ENCODE data around the gene FAM193A.
"Not testable (repeated sequence)": the region's sequence is repeated elsewhere in the genome, so short reads cannot be mapped to it uniquely, and the experiment has no call there.

The FAM193A gene

DNA sequence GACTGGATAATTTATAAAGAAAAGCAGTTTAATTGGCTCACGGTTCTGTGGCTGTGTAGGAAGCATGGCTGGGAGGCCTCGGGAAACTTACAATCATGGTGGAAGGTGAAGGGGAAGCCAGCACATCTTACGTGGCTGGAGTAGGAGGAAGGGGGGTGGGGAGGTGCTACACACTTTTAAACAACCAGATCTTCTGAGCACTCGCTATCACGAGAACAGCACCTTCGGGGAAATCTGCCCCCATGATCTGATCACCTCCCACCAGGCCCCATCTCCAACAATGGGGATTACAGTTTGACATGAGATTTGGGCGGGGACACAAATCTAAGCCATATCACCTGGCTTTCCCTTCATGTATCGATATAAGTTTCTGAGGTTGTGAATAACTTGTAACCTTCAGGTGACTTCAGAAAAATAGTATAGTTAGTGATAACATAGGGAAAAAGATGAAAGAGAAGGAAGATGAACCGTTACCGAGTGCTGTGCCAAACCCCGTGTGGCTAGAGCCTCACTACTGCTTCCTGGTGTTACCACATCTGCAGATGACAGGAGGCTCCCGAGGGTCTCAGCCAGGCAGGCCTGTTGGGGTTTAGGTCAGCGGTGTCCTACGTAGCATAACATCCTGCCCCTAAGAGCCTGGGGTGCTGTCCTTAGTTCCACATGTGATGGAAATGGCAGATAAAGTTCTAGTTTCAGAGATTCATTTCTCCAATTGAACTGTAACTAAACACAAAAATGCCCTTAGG, 116.1 kb downstream of the FAM193A start:
- DNase-seq (ENCODE audit: low spot score), result no peak

DNA sequence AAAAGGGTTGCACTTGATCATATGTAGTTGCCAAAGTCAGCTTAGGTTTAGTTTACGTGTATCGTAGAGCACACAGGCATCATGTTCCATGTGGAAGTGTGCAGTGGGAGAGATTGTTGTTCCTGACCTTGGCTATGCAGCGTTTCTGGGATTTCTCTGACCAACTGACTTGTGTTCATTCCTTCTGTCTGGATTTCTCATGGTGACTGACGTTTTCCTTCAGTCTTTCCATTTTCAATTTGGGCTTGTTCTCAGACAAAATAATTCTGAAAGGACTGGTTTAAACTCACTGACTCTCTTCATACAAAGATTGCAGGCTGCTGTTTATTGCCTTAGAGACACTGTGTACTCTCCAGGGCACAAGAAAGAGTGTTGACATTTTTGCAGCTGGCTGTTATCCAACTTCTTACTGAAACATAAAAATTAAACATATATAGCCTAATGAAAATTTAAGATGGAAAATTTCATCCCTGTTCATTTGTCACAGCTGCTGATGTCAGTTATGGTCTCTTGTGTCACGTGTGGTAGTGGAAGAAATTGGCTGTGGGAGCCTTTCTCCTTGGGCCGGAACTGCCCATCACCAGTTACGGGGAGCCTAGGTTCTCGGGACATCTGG, 124.3 kb downstream of the FAM193A start:
- DNase-seq (ENCODE audit: low spot score), result no peak

DNA sequence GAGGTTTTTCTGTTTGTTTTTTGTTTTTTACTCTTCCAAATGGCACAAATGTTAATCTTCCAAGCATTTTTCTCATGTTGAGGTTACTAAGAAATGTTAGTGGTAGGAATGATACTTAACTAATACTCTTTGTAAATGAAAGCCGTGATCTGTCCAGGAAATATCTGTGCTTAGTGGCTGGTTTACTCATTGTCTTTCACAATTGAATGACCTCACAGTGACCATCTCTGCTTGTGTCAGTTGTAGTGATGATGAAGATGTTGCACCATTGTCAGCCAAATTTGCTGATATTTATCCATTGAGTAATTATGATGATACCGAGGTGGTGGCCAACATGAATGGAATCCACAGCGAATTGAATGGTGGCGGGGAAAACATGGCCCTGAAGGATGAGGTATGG, 126.2 kb downstream of the FAM193A start:
- no peak for DNase-seq (ENCODE audit: low spot score)

DNA sequence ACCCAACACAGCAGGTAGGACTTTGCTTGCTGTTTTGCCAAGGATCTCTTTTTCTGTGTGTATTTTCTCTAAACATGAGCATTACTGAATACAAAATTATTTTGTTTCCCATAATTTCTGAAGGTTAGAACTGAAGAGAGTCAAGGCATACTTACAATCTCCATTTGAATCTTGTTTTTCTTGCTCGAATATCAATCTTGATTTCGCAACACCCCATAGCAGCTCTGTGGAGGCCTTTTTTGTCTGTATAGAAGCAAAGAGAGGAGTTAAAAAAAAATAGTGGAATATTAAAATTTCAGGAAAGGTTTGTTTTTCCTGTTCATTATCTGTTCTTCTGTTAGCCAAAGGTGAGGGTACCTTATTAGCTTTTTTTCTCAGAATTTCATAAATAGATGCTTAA, 126.8 kb downstream of the FAM193A start:
- no peak for DNase-seq (ENCODE audit: low spot score)

DNA sequence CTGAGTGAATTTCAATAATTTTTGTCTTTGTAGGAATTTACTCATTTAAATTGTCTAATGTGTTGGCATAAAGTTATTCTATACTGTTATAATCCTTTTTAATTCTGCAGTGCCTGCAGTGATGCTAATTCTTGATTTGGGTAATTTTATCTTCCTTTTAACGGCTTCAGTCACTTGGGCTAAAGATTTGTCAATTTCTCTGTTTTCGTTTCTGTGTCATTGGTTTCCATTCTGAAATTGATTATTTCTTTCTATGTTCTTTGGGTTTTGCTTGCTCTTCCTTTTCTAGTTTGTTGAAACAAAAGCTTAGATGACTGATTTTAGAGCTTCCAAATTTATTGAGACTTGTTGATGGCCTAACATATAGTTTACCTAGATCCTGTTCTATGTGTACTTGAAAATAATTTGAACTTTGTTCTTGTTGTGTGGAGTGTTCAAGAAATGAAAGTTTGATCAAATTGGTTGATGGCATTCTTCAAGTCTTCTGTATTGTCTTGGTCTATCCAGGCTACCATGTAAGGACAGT, 130.3 kb downstream of the FAM193A start:
- no peak for DNase-seq (ENCODE audit: low spot score)

DNA sequence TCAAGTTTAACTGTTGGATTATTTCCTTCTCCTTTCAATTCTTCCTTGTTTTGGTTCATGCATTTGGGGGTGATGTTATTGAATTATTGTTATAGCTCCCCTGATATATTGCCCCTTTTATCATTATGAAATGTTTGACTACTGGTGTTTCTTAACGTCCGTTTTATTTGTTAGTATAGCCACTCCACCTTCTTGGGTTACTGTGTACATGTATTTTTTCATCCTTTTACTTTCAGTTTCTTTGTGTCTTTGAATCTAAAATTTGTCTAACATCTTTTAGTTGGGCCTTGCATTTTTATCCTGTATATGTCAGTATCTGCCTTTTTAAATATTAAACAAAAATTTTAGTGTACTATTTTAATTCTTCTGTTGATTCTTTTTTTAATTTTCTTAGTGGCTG, 131.0 kb downstream of the FAM193A start:
- DNase-seq (ENCODE audit: low spot score), result no peak

DNA sequence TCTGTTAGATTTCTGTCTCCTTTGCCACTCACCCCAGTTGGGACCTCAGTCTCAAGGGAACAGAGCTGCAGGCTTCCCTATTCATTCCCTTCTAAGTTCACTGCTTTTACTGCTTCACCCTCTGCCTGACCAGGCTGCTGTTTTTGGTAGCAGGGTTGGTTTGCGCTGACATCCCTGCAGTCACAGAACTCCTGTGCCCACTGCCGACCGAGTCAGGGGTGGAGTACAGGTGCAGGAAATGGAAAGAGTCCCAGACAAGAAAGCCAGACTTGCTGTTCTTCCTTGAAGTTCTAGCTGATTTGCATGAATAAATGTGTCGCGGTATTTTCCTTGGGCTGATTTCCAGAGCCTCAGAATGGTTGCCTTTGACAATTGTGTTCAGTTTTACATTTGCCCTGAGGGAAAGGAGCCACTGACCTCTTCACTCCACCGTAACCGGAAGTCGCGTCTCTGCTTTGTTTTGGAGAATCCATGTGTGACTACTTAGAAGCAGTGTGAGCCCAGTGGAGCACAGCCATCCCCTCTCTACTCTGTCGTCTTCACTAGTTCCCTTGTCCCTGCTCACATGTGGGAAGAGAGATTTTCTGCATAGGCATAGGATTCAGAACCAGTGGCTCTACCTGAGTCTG, 134.9 kb downstream of the FAM193A start:
- no peak for DNase-seq (ENCODE audit: low spot score)

DNA sequence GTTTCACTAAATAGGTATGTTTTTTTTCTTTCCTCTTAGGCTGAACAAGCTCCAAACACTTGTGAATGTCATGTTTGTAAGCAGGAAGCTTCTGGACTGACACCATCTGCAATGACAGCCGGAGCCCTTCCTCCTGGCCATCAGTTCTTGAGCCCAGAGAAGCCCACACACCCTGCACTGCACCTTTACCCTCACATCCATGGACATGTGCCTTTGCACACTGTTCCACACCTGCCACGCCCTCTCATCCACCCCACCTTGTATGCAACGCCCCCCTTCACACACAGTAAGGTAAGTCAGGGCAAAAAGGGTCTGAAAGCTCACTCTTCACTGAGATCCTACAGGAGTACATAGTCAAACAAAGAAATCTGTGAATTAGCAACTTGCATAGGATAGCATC, 135.6 kb downstream of the FAM193A start:
- no peak for DNase-seq (ENCODE audit: low spot score)

DNA sequence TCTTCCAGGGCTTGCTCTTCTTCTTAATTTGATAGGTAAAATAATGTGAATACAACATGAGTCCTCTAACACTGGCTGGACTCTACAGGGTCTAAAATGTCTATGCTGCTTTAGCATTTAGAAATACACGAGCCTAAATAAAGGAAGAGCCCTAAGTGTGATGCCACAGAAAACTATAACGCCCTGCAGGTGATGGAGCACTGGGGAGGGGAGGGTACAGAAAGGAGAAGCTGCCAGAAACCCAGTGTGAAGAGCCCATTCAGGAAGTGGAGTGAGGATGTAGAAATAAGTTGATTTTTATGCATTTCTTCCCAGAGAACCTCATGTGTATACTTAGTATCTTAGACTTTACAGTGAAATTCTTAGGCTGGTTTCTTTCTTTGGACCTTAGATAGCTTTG, 136.3 kb downstream of the FAM193A start:
- DNase-seq (ENCODE audit: low spot score), result no peak

DNA sequence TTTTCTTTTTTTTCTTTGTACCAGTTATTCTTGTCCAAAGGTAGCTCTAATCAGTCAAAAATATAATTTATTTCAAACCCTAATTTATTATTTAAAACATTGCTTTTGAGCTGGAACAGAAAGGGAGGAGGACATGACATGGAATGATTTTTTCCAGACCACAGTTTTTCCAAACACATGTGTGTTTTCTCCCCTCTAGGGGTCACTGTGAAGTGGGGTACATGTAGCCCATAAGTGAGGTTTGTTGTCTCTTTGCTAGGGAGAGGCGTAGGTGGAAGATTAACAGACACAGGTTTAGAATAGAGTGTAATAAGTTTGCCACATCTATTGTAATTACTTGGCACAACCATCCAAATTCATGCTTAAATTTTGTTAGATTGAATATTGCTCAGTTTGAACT, 136.7 kb downstream of the FAM193A start:
- no peak for DNase-seq (ENCODE audit: low spot score)

DNA sequence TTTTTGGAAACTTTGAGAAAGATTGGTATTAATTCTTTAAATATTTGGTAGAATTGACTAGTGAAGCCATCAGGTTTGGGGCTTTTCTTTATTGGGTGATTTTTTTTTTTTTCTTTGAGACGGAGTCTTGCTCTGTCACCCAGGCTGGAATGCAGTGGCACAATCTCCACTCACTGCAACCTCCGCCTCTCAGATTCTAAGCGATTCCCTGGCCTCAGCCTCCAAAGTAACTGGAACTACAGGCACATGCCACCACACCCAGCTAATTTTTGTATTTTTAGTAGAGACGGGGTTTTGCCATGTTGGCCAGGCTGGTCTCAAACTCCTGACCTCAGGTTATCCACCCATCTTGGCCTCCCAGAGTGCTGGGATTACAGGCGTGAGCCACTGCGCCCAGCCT, 143.3 kb downstream of the FAM193A start:
- not testable (repeated sequence) for DNase-seq (ENCODE audit: low spot score)

DNA sequence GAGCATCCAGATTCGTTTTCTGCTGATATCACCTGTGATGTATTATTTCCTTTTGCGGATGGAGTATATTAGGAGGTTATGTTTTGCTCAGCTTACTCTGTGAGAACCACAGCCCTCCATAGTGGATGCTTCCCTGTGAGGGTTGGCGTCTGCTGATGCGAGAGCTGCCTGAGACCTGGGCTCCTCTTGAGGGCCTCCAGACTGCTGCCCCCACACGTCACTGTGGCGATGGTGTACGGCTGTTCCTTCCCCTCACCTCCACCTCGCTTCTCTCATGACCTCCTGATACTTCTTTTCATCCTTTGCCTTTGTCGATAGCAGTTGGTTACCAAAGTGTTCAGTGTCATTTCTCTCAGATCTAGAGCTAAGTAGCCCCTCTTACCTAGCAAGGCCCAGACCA, 148.0 kb downstream of the FAM193A start:
- DNase-seq (ENCODE audit: low spot score), result no peak

DNA sequence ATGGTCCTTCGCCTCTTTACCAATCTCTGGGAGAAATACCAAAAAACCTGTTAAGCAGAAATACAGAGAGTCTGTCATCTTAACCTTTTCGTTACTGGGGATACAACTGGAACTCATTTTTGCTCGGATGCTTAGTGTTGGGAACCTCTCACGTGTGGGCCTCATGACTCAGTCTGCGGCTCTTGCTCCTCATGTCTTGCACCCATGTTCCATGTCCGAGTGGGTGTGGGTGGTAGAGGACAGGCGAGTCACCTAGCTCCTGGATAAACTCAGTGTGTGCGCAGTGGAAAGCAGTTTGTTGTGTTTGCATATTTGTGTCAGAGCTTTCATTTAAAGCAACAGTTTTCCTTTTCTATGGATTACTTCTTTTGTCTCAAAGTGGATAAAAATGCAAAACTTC, 149.1 kb downstream of the FAM193A start:
- DNase-seq (ENCODE audit: low spot score), result no peak

DNA sequence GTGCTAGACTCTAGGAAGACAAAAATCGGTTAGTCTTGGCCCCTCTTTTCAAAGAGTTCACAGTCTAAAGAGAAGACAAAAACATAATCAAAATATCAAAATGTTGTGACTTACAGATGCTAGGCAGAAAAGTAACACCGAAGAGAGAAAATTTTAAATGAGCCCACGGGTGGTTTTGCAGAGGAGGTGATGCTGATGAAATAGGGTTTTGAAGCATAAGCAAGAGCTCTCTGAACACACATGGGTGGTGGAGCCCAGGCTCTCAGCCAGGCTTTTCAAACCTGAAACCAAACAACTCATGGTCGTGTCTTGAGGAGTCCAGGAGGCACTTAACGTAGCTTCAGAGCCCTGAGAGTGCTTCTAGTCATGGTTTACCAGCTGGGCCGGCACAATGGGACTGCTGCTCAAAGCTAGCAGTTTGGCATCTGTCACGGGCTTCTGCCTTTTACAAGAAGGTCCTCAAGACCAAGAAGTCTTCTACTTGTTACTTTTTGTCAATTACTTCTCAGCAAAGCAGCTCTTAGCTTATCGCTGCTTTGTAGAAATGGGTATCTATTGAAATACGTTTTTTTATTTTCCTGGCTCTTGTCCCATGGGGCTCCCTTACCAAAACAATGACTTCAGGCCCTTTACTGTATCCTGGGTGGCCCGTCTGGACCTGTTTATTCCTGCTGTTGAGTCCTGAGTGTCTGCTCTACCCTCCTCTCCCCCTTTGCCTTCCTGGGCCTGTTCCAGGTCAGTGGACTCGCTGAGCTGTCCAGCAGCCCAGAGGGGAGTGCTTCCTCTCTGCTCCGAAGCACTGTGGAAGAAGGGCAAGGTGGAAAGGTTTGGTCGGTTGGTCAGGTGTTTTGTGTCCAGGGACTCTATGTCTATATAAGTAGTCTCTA, 150.2 kb downstream of the FAM193A start:
- no peak for DNase-seq (ENCODE audit: low spot score)

DNA sequence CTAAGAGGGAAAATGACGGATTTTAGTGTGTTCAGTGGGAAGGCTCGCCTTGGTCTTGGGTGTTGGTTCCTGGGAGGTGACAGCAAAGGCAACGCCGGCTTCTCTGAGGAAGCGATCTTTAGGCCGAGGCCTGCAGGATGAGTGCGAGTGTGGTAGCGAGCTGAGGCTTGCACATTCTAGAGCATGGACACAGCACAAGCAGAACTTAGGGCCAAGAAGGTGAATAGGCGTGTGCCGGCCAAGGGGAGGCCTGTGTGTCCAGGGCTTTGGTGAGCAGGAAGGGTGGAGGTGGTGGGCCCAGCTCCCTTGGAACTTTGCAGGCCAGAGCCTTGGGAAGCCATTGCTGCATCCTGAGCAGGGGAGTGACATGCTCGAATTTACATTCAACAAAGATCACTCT, 151.8 kb downstream of the FAM193A start:
- no peak for DNase-seq (ENCODE audit: low spot score)

DNA sequence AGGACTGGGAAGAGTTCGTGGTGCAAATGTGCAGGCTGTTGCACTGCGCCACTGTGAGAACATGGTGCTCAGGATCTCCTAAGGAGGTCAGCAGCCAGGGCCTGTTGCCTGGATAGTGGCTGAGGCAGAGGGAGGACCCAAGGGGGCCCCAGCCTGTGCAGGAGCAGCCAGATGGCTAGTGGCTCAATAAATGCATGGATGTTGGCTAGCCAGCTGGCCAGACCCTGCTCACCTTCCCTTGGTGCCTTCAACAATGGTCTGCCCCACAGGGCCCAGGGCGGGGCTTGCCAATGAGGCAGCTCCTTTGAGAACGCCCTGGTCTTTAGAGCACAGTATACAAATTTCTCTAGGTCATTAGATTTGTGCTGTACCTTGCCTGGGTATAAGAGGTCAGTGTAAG, 152.2 kb downstream of the FAM193A start:
- DNase-seq (ENCODE audit: low spot score), result no peak

DNA sequence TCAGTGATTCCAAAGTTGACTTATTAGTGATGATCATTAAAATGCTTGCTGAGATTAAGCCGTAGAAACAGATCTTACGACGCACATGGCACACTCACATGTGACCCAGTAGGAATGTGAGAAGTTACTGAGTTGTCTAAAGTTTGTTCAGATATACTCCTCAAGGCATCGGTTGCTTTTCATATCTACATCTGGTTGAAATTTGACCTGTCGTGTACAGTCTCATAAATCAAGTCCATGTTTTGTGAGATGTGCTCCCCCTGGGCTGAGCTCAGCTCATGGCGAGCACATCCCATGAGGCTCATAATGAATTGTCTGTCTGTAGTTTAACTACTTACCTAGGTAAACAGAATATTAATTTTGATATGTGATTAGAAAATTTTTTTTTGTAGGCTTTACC, 152.7 kb downstream of the FAM193A start:
- no peak for DNase-seq (ENCODE audit: low spot score)

DNA sequence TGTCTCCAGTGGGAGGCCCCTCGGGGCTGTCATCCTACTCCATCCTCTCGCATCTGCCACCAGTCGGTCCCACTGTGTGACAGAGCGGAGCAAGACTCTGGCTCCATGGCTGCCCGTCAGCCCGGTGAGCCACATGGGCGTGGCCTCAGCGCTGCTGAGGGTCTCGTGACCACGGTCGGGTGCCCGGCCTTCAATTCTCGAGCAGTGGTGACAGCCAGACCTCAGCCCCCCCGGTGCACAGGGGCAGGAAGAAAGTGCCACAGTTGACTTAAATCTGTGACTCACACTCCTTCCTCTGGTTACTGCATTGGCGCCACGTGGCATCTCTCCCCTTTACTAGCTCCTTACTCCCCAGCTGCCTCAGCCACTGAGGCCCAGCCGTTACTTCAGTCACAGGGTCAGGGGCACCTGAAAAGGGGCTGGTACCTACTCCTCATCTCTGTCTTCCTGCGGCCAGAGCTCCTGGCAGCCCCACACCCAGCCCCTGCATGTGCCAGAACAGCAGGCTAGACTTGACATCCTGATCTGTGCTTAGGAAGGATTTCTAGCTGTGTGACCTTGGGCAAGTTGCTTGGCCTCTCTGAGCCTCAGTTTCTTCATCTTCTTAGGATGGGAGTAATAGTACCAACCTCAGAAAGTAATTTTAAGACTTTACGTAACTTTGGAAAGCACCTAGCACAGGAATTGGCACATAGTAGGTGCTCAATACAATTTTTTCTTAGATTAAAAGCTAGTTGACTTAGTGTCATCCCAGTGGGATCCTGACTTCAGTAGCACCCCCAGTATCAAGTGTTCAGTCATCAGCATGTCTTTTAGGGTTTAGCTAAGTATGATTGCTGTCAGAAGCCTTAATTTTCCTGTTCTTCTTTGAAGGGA, 153.6 kb downstream of the FAM193A start:
- DNase-seq (ENCODE audit: low spot score), result no peak

DNA sequence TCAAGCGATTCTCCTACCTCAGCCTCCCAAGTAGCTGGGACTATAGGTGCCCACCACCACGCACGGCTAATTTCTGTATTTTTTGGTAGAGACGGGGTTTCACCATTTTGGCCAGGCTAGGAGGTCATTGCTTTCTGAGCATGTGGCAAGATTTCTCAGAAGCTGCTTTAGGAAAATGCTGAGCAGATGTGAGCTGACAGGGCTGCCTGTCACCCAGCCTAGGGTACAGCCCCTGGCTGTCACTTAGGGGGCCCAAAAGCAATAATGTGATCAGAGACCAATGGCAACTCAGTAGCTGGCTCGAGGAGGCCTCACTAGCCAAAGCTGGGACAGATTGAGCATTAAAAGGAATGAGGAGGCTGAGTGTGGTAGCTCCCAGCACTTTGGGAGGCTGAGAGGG, 154.9 kb downstream of the FAM193A start:
- DNase-seq (ENCODE audit: low spot score), result no peak

DNA sequence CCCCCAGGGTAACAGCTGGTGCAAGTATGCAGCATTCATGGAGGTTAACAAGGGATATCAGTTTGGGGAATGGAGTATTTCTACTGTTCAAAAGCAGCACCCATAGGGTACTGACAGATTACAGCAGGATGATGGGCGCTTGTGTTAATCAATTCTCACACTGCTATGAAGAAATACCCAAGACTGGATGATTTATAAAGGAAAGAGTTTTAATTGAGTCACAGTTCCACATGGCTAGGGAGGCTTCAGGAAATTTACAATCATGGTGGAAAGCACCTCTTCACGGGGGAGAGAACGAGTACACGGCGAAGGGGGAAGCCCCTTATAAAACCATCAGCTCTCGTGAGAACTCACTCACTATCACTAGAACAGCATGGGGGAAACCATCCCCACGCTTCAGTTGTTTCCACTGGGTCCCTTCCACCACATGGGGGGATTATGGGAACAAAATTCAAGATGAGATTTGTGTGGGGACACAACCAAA, 155.5 kb downstream of the FAM193A start:
- DNase-seq (ENCODE audit: low spot score), result no peak

DNA sequence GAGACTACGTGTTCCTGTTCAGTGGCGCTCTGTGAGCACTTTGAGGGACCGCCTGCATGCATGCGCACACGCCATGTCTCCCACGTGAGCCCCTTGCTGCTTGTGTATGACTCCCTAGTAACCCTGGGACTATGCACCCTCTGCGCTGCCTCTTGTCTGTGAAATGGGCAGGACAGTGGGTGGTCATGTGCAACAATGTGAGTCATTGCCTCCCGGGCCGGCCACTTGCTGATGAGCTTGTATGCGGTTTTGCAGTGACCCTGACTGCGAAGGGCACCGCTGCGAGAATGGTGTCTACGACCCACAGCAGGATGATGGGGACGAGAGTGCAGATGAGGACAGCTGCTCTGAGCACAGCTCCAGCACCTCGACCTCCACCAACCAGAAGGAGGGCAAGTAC, 158.2 kb downstream of the FAM193A start:
- no peak for DNase-seq (ENCODE audit: low spot score)
